Motor neuron (in vitro differentiated cells): ENCODE measurements around the gene CCNB2. TPM values are rescaled to one million over a fixed set of nuclear protein-coding genes. Genes with fewer than 3 reads are reported as not detected.

Experiments
- ATAC-seq, 8 experiments: fragments of 200-7000 bp; cut with Tn5 transposase; replicated peaks in 6 of 8; 2 replicates each; pipeline ENCODE4 v1.8.0; 2021; ENCODE audit warnings: mild to moderate bottlenecking in 8 of 8, moderate library complexity in 8 of 8
- H3K27ac ChIP-seq, 2 donors: fragments of 250-450 bp; sonication (Bioruptor Pico); 2 replicates each; pipeline ENCODE4 v1.9.0; 2021; ENCODE audit warnings: antibody characterized with exemption in 2 of 2, mild to moderate bottlenecking in 2 of 2, moderate library complexity in 1 of 2
- H3K4me1 ChIP-seq, 2 donors: fragments of 250-450 bp; sonication (Bioruptor Pico); replicated peaks in 1 of 2; 2 replicates each; pipeline ENCODE4 v1.6.1; 2021; ENCODE audit warnings: antibody characterized with exemption in 2 of 2, mild to moderate bottlenecking in 2 of 2, moderate library complexity in 1 of 2
- H3K4me3 ChIP-seq, 5 donors: fragments of 250-450 bp; sonication (Bioruptor Pico); 2 replicates each; pipeline ENCODE4 v1.9.0; 2021; ENCODE audit warnings: antibody characterized with exemption in 5 of 5, mild to moderate bottlenecking in 5 of 5, moderate library complexity in 4 of 5
- WGBS, 10 experiments: fragments of 450-650 bp; shearing (Covaris generic); methylation state at CpG; one replicate each; pipeline ENCODE4 v1.0.0; 2022; 5-methylcytosine and 5-hydroxymethylcytosine counted together
- in situ Hi-C, 9 experiments: fragments of 400-800 bp; cut with MboI; loops; one replicate each; pipeline ENCODE4 v1.15.0; 2021; ENCODE audit warnings: low sequenced_read_pairs in 9 of 9, low pct_unique_long_range_greater_than_20kb in 2 of 9; ENCODE audit not compliant: unreplicated experiment in 9 of 9
- total RNA-seq, 8 experiments: library from RNA; unstranded; fragments of 300-600 nt; gene quantifications; 2 replicates each; pipeline versions ENCODE4 v1.2.3 to v1.2.4, GENCODE V29; 2022

The CCNB2 gene
- 10 to 100 TPM in 3 of 8 experiments, 1 to 10 TPM in 5; 1.2 to 95.2 (median 5.3) TPM for total RNA-seq

DNA sequence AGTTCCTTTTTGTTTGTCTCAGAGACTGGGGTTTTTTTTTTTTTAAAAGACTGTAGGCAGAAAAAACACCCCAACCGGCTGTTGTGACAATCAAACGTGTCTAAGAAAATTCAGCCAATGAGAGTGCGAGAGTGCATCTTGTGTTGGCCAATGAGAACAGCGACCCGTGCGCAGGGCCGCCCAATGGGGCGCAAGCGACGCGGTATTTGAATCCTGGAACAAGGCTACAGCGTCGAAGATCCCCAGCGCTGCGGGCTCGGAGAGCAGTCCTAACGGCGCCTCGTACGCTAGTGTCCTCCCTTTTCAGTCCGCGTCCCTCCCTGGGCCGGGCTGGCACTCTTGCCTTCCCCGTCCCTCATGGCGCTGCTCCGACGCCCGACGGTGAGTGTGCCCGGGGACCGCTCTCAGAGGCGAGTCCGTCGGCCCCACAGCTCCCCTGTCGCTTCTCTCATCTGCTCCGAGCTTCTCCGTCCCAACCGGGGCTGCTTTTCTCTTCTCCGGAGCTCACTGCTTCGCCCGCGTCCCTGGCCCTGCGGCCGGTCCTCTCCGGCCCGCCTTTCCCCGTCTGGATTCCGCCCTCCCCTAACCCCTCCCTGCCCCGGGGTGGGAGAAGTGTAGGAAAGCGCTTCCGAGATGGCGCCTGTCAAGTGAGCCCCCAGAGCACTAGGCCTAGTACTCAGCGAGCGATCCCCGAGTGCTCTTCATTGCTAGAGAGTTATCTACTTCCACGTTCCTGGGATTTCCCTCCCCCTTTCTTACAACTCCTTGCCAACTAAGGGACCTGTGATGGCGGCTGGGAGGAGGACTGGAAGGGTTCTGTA, at the start of gene CCNB2:
Gene CCNB2 (plus strand): TSS at position 235 of the 821 bp plus-strand sequence. CDS start 123 bp downstream, at position 358.
- in situ Hi-C loops, result no loop called here

DNA sequence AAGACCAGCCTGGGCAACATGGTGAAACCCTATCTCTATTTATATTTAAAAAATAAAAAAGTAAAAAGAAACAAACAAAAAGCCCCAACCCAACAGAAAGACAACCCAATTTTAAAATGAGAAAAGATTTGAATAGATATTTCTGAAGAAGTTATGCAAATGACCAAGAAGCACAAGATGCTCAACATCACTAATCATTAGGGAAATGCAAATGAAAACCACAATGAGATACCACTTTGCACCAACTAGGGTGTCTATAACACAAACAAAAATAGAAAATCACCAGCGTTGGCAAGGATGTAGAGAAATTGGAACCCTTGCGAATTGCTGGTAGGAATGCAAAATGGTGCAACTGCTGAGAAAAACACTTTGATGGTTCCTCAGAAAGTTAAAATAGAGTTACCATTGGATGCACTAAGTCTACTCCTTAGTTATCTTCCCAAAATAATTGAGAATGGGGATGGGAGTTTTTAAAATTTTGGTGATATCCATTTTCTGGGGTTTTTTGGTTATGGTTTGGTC, 45.8 kb upstream of the CCNB2 start:
- Histone ChIP-seq H3K27ac (no peak overlapping the region), H3K4me1 (no peaks in the 10 kb centered on the region), H3K4me3 (no peak overlapping the region)
- in situ Hi-C loops, result no loop called here
- no peak for ATAC-seq
- WGBS, 10 experiments, result 83 to 100% (median 98%) methylated on average over 1 to 2 of the region's 2 CpGs

More for the DNA sequence above, at the start of gene CCNB2:
- Histone ChIP-seq H3K27ac (peak within 1 kb of the TSS; percentile 39 to 75), H3K4me3 (peak within 1 kb of the TSS; percentile 44 to 79 (median 57)), H3K4me1 (peaks cover 0 to 3% of the 10 kb centered on the region in 2 donors)
- ATAC-seq, result peak; percentile 99 to 100 (median 100)
- 0 to 8% (median 0%) methylated on average over 2 to 12 of the region's 57 CpGs for WGBS, 10 experiments

DNA sequence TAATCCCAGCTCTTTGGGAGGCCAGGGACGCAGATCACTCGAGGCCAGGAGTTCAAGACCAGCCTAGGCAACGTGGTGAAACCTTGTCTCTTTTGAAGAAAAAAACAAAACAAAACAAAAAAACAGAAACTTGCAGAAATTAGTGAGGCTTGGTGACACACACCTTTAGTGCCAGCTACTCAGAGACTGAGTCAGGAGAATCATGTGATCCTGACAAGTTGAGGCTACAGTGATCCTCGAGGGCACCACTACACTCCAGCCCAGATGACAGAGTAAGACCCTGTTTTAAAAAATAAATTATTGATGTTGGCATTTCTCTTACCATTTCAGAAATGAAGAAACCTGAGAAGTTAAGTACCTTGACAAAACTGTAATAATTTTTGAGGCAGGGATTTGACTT, 44.6 kb upstream of the CCNB2 start:
- ATAC-seq, result no peak
- H3K27ac ChIP-seq, result no peak overlapping the region
- 74 to 100% (median 95%) methylated on average over 1 to 4 of the region's 4 CpGs; no CpG with 5 or more reads in 3 of the 10 experiments for WGBS, 10 experiments
- in situ Hi-C loops, result no loop called here
- H3K4me3 ChIP-seq, result no peak overlapping the region
- H3K4me1 ChIP-seq, result no peaks in the 10 kb centered on the region

DNA sequence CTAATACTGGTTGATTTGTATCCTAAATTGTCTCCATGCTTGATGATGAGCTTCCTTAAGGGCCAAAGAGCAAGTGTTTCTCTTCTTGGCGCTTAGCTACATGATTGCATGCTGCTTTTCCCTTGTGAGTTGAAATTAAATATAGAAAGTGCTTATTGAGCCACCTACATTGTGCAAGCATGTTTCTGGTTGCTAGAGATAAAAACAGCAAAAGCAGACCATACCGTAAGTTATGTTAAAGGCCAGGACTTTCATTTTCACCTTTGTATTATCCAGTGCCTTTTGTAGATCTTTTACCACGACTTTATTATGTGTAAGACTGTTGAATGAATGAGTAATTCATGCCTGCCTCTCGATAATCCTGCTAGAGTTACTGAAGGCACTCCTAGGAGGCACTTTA, 41.9 kb upstream of the CCNB2 start:
- 80 to 100% (median 94%) methylated on average over 1 to 4 of the region's 4 CpGs; no CpG with 5 or more reads in 1 of the 10 experiments for WGBS, 10 experiments
- no peak overlapping the region for H3K27ac ChIP-seq
- ATAC-seq, result no peak
- H3K4me1 ChIP-seq, result no peaks in the 10 kb centered on the region
- H3K4me3 ChIP-seq, result no peak overlapping the region
- in situ Hi-C loops, result no loop called here

GRCh38 chr15:59069430-59069829, 35.5 kb upstream of the CCNB2 start:
- Histone ChIP-seq H3K27ac (no peak overlapping the region), H3K4me3 (no peak overlapping the region), H3K4me1 (no peaks in the 10 kb centered on the region)
- WGBS, 10 experiments, result 86 to 100% (median 100%) methylated on average over 1 of the region's 1 CpG; no CpG with 5 or more reads in 3 of the 10 experiments
- no peak for ATAC-seq
- in situ Hi-C loops, result no loop called here

DNA sequence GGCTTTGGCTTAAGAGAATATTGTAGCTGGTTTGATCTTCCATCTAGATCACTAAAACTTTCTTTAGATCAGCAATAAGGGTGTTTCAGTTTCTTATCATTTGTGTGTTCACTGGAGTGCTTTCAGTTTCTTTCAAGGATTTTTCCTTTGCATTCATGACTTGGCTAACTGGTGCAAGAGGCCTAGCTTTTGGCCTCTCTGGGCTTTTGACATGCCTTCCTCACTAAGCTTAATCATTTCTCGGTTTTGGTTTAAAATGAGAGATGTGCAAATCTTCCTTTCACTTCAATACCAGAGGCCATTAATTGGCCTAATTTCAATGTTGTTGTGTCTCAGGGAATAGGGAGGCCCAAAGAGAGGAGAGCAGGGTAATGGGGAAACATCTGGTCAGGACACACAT, 30.3 kb upstream of the CCNB2 start:
- H3K4me1 ChIP-seq, result no peaks in the 10 kb centered on the region
- no peak overlapping the region for H3K4me3 ChIP-seq
- in situ Hi-C loops, result no loop called here
- no peak overlapping the region for H3K27ac ChIP-seq
- no peak for ATAC-seq
- 83 to 100% (median 95%) methylated on average over 1 of the region's 1 CpG; no CpG with 5 or more reads in 2 of the 10 experiments for WGBS, 10 experiments

DNA sequence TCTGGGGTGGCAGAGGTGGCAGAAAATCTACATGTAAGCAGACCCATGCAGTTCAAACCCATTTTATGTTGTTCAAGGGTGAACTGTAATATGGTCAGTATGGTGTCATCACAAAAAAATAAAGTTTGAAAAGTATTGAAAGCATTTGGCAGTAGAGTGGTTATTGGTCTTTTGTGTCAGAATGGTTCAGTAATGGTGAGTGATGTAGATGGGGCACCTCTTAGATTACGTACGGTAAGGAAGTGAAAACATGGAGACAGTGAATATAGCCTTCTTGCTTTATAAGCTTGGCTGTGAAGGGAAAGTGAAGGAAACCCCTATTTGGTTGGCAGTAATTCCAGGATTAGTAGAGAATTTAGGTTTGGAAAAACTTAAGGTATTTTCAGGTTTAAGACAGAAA, 17.2 kb upstream of the CCNB2 start:
- H3K4me3 ChIP-seq, result no peak overlapping the region
- ATAC-seq, result no peak
- no peak overlapping the region for H3K27ac ChIP-seq
- 80 to 100% (median 96%) methylated on average over 1 to 2 of the region's 2 CpGs; no CpG with 5 or more reads in 3 of the 10 experiments for WGBS, 10 experiments
- in situ Hi-C loops, result no loop called here
- H3K4me1 ChIP-seq, result no peaks in the 10 kb centered on the region

- 83 to 100% (median 100%) methylated on average over 1 of the region's 1 CpG for WGBS, 10 experiments
- no peak for ATAC-seq
- in situ Hi-C loops, result no loop called here
- Histone ChIP-seq H3K4me3 (no peak overlapping the region), H3K4me1 (no peaks in the 10 kb centered on the region), H3K27ac (no peak overlapping the region)
Observed at GRCh38 chr15:59094077-59094476, 10.9 kb upstream of the CCNB2 start.

GRCh38 chr15:59096429-59096828, 8.5 kb upstream of the CCNB2 start:
- ATAC-seq, result no peak
- in situ Hi-C loops, result no loop called here
- WGBS, 10 experiments, result 69 to 100% (median 92%) methylated on average over 1 to 3 of the region's 3 CpGs
- Histone ChIP-seq H3K27ac (no peak overlapping the region), H3K4me3 (no peak overlapping the region), H3K4me1 (no peaks in the 10 kb centered on the region)

- in situ Hi-C loops, result no loop called here
- Histone ChIP-seq H3K4me1 (no peaks in the 10 kb centered on the region), H3K27ac (no peak overlapping the region), H3K4me3 (no peak overlapping the region)
- 70 to 100% (median 100%) methylated on average over 1 to 2 of the region's 2 CpGs; no CpG with 5 or more reads in 3 of the 10 experiments for WGBS, 10 experiments
- ATAC-seq, result no peak
Observed at GRCh38 chr15:59099162-59099685, 5.7 kb upstream of the CCNB2 start.

DNA sequence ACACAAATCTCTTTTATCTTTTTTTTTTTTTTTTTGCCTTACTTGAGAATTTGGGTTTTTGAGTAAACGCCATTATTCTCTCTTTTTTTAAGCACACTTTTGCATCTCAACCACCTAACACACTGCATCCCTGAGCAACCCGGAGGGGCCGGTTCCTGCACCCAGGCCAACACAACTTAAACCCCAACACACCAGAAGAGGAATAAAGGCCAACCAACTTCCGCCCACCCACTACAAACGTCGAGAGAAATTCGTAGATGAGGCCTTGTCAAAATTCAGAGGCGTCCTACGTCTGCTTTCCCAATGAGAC, 389 bp upstream of the CCNB2 start:
- Histone ChIP-seq H3K27ac (peak overlapping the region; percentile 39 to 56), H3K4me1 (peaks cover 0 to 3% of the 10 kb centered on the region in 2 donors), H3K4me3 (peak overlapping the region; percentile 44 to 79 (median 57))
- peak; percentile 9 to 61 (median 46) for ATAC-seq
- in situ Hi-C loops, result no loop called here
- 0 to 9% (median 2%) methylated on average over 3 to 8 of the region's 9 CpGs for WGBS, 10 experiments

GRCh38 chr15:59105854-59106253, 908 bp downstream of the CCNB2 start:
- in situ Hi-C loops, result no loop called here
- Histone ChIP-seq H3K4me1 (peaks cover 0 to 3% of the 10 kb centered on the region in 2 donors), H3K27ac (no peak overlapping the region), H3K4me3 (peak overlapping the region; percentile 44 to 79 (median 57))
- WGBS, 10 experiments, result 0 to 60% (median 17%) methylated on average over 1 to 2 of the region's 2 CpGs; no CpG with 5 or more reads in 1 of the 10 experiments
- ATAC-seq, result no peak

- Histone ChIP-seq H3K4me1 (no peaks in the 10 kb centered on the region), H3K4me3 (no peak overlapping the region), H3K27ac (no peak overlapping the region)
- WGBS, 10 experiments, result 78 to 100% (median 89%) methylated on average over 1 to 4 of the region's 4 CpGs
- in situ Hi-C loops, result no loop called here
- ATAC-seq, result no peak
Observed at GRCh38 chr15:59111251-59111650, 6.3 kb downstream of the CCNB2 start.
